HG03139 (cell line): ENCODE measurements around the gene NELL1.

Source experiments
- ATAC-seq: cut with Tn5 transposase; IDR thresholded peaks from one replicate; pipeline ENCODE4 v1.9.1; 2021; ENCODE audit not compliant: unreplicated experiment

The NELL1 gene

GRCh38 chr11:21402274-21402673 lies 732.9 kb downstream of the NELL1 start:
- no peak for ATAC-seq

- no peak for ATAC-seq
Observed at GRCh38 chr11:21403069-21403468, 733.7 kb downstream of the NELL1 start.

GRCh38 chr11:21405422-21405821 lies 736.0 kb downstream of the NELL1 start:
- no peak for ATAC-seq

GRCh38 chr11:21410513-21410912 lies 741.1 kb downstream of the NELL1 start:
- no peak for ATAC-seq

GRCh38 chr11:21411104-21411503 lies 741.7 kb downstream of the NELL1 start:
- no peak for ATAC-seq

GRCh38 chr11:21411597-21411996 lies 742.2 kb downstream of the NELL1 start:
- no peak for ATAC-seq

GRCh38 chr11:21412652-21413383 lies 743.4 kb downstream of the NELL1 start:
- no peak for ATAC-seq

- ATAC-seq = no peak
Observed at GRCh38 chr11:21414953-21415352, 745.6 kb downstream of the NELL1 start.

GRCh38 chr11:21415606-21416005 lies 746.2 kb downstream of the NELL1 start:
- no peak for ATAC-seq

- ATAC-seq = no peak
Observed at GRCh38 chr11:21421711-21422329, 752.4 kb downstream of the NELL1 start.

- no peak for ATAC-seq
Observed at GRCh38 chr11:21426931-21427330, 757.5 kb downstream of the NELL1 start.

- no peak for ATAC-seq
Observed at GRCh38 chr11:21427726-21428125, 758.3 kb downstream of the NELL1 start.

- no peak for ATAC-seq
Observed at GRCh38 chr11:21428796-21429195, 759.4 kb downstream of the NELL1 start.

GRCh38 chr11:21429401-21429800 lies 760.0 kb downstream of the NELL1 start:
- ATAC-seq = no peak

GRCh38 chr11:21430537-21430936 lies 761.2 kb downstream of the NELL1 start:
- ATAC-seq = no peak

GRCh38 chr11:21446939-21447590 lies 777.7 kb downstream of the NELL1 start:
- ATAC-seq = no peak

GRCh38 chr11:21447871-21448270 lies 778.5 kb downstream of the NELL1 start:
- no peak for ATAC-seq

GRCh38 chr11:21456186-21456585 lies 786.8 kb downstream of the NELL1 start:
- no peak for ATAC-seq

- no peak for ATAC-seq
Observed at GRCh38 chr11:21460082-21460481, 790.7 kb downstream of the NELL1 start.

GRCh38 chr11:21461701-21462100 lies 792.3 kb downstream of the NELL1 start:
- ATAC-seq = no peak

GRCh38 chr11:21464601-21465193 lies 795.3 kb downstream of the NELL1 start:
- ATAC-seq = no peak

- ATAC-seq = no peak
Observed at GRCh38 chr11:21465203-21465602, 795.8 kb downstream of the NELL1 start.
